HG03280 (cell line): ENCODE data around the gene CCDC187.
"Not testable (repeated sequence)": the region's sequence is repeated elsewhere in the genome, so short reads cannot be mapped to it uniquely, and the experiment has no call there.

Experiments used
- ATAC-seq: cut with Tn5 transposase; IDR thresholded peaks from one replicate; pipeline ENCODE4 v1.9.1; 2021; ENCODE audit warnings: mild to moderate bottlenecking, moderate library complexity; ENCODE audit not compliant: unreplicated experiment

Gene CCDC187

DNA sequence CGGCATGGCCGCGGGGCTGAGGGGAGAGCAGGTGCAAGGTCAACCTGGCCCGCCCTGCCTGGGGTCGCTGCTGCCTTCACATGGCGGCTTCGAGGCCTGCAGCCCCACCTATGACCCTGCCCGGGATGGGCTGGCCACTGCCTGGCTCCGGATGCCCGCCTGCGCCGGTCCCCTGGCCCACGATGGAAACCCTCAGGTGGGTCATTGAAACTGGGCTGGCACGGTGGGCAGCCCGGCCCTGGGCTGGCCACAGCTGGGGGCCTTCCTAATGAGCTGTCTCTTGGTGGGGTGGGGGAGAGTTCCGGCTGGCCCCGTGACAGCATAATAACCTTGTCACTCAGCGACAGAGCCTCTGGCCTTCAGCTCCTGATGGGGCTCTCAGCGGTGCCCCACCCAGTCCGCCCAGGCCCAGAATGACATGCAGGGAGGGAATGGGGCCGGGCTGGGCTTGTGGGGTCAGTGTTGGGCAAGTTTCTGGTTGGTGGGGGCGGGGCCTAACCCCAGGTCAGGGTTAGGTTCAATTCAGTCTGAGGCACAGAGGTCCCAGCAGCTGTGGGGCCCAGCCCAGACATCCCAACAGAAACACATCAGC is at the start of gene CCDC187:
Gene CCDC187, minus strand, starts transcription at position 270 of the 592 bp plus-strand sequence. Its CDS starts 264 bp downstream, at position 6.
- ATAC-seq, result no peak

GRCh38 chr9:136353088-136353487 is 49.2 kb upstream of the CCDC187 start:
- ATAC-seq, result no peak

- ATAC-seq, result no peak
These were observed 48.8 kb upstream of the CCDC187 start for GRCh38 chr9:136352682-136353081.

GRCh38 chr9:136351868-136352267 is 48.0 kb upstream of the CCDC187 start:
- ATAC-seq, result not testable (repeated sequence)

DNA sequence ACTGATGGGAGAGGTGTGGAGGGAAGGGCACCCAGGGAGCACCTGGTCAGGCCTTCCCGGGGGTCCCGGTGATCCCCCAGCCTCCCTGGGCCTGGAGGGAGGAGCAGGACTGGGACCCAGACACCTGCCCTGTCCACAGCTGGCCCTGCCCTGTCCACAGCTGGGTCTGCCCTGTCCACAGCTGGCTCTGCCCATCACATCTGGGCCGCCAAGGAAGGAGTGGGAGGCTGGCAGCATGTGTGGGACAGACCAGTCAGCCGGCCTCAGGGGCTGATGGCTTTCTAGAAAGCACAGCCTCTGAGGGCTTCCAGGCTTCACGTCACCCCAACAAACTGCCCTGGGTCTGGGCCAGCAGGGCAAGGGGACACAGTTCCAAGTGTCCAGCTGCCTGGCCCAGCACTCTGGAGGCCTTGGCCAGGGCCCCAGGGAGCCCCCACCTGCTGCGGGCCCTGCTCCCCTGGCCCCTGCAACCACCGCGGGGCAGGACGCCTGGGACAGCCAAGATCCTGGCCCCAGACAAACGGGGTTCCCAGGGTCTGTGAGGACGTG is 47.4 kb upstream of the CCDC187 start:
- no peak for ATAC-seq

DNA sequence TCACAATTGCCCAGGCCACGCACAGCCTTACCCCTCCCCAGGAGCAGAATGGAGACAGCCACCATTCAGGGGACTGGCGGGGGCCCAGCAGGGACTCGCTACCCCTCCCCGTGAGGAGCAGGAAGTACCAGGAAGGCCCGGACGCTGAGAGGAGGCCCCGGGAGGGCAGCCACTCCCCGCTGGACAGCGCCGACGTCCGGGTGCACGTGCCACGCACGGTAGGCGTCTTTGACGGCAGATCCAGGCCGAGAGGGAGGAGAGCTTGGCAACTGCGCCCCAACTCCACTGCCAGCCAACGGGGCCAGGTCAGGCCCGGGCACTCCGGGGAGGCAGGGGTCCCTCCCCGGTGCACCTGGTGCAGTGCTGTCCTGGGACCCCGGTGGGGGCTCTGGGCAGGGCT is 45.7 kb upstream of the CCDC187 start:
- no peak for ATAC-seq

- ATAC-seq, result no peak
These were observed 44.8 kb upstream of the CCDC187 start for GRCh38 chr9:136348691-136349090.

- no peak for ATAC-seq
These were observed 43.8 kb upstream of the CCDC187 start for GRCh38 chr9:136347472-136348256.

DNA sequence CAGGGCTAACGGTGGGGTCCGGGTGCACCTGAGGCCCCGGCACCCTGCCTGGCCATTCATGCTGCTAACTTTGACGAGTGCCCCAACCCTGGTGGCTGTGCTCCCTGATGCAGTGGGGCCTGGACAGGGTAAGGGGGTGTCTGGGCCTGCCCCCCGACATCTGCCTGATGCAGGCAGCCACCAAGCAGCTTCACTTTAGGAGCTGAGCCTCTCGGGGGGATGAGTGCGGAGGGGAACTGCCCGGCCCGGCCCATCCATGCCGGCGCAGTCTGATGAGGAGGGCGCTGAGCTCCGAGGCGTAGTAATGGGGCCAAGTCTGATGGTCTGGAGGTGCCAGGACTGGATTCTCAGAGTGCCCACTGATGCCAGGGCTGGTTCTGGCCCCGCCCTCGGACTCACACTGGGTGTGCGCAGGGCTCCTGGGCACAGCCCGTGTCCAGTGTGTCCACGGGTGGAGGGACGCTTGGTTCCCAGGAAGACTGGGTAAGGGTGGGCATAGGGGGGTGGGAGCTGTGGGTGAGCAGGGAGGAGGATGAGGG is 43.1 kb upstream of the CCDC187 start:
- ATAC-seq, result no peak

GRCh38 chr9:136346157-136346481 is 42.2 kb upstream of the CCDC187 start:
- no peak for ATAC-seq

DNA sequence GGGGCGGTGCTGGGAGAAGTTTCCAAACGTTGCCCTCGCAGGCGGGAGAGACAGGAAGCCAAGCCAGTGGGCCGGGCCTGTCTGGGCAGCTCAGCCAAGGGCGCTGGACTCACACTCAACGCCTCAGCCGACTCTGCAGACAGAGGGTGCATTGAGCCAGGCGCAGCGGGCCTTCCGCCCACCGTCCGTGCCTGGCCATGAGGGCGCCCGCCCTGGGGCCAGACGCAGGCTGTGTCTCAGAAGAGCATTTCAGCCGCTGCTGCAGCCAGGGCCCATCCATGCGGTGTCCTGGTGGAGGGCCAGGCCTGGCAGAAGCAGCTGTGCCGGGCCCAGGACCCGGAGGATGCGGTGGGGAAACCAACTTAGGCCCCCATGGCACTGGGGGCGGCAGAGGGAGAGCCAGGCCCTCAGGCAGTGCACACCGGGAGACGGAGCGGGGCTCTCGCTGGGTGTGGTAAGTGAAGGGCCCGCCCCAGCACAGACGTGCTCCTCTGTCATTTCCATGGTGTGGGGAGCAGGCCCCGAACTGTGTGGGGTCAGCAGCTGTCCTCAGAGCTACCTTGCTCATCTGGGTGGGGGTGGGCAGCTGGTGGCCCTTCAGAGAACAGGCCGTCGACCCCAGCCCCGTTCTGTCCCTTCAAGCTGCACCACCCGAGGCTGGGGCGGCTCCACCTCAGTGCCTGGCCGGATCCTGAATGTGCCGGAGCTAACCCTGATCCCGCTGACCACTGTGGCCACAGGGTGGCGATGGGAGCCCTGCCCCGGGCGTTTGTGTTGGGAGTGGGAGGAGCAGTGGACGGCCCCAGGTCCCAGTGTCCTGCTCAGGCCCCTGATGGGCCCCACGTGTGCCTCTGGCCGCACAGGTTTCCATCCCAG is 41.6 kb upstream of the CCDC187 start:
- no peak for ATAC-seq

GRCh38 chr9:136344544-136345280 is 40.8 kb upstream of the CCDC187 start:
- ATAC-seq, result no peak

GRCh38 chr9:136343884-136344269 is 40.0 kb upstream of the CCDC187 start:
- ATAC-seq, result no peak

DNA sequence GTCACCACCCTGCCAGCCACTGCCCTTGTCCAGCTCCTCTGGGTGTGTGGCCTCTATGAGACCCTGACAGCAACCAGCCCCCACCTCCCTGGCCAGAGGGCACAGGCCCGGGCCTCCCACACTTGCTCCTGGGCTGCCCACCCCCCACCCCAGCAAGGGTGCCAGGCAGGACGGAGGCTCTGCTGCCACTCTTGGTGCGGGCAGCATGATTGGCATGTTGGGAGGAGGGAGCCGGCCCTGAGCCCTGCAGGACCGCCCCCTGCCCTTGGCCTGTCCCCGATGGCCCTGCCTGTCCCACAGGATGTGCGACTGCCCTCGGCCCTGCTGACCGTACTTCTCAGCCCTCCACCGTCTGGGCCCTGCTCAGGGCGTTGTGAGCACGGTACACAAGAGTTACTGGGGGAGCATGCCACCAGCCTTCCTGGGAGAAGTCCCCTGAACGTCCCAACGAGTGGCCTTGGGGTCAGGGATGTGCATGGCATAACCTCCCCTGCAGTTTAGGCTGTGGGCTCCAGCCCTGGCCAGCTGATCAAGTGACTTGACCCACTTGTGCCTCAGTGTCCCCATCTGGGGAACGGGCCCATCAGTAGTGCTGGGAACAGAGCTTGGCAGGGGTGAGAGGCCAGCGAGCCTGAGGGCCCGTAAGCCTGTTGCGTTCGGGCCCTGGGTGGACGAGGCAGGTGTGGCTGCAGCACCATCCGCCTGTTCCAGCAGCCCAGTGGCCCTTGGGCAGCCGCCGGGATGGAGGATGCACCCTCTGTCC is 39.4 kb upstream of the CCDC187 start:
- no peak for ATAC-seq

DNA sequence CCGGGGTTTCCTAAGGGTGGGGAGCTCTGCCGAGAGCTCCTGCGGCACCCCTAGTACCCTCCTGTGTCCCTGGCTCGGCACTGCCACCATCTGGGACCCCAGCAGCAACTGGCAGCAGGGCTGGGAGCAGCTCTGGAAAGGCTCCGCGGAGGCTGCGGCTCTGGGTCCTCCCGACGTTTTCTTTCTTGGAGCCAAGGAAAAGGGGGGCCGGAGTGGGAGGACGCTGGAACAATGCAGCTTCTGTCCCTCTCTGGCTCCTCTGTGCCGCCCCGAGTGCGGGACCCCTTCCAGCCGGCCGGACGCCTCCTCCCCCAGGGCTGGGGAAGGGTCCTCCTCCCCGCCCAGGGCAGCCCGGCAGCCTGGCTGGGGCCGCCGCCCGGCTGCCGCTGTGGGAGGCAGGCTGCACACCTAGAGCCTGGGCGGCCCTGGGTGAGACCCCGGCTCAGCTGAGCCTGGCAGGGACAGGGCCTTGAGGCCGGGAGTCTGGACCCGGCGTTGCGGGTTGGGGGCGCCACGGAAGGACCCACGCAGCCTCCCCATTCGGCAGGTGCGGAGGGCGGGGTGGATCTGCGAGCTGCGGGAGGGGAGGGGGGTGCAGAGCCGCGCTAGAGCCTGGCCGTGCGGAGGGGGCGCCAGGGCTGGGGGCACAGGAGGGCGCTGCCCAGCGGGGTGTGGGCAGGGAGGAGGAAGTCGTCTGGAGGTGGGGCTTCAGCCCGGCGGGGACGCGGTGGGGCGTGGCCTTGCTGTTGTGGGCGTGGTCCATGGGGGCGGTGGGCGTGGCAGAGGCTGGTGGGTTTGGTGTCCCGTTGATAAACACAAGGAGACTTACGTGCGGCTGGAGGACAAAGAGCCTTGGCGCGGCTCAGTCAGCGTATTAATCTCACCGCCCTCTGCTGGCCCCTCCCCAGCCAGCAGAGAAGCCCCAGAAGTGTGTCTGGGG is 38.6 kb upstream of the CCDC187 start:
- ATAC-seq, result no peak

GRCh38 chr9:136341769-136342168 is 37.9 kb upstream of the CCDC187 start:
- ATAC-seq, result no peak

DNA sequence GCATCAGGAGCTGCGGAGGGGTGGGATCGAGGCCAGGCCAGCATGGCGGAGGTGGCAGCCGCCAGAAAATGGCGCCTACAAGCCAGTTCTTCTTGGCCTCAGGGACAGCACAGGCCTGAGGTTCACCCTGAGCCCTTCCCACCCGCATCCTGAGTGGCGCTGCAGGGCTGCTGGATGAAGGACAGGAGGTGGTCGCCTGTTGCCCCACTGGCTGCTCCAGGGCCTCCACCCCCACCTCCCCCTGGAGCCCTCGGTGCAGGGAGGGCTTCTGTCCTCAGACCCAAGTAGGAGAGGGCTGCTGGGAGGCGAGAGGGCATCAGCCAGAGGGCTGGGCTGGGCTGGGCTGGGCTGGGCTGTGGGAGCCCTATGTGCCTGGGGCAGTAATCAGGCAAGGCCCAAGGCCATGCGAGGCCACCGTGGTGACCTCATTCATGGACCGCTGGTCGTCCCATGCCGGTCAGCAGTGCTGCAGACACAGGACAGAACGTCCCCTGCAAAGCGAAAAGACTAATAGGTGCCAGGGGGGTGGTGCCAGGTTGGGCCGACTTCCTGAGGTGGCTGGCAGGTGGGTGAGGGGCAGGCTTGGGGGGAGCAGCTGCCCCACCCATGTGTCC is 37.3 kb upstream of the CCDC187 start:
- no peak for ATAC-seq

GRCh38 chr9:136340356-136341041 is 36.6 kb upstream of the CCDC187 start:
- ATAC-seq, result no peak
